ENCODE data around the gene KIF21A. TPM values are rescaled to one million over a fixed set of nuclear protein-coding genes. Genes with fewer than 3 reads are reported as not detected.

KIF21A gene
- total RNA-seq, 1 experiment from 2014 or later = 29.1 TPM

- Histone ChIP-seq H2AFZ (ENCODE audit: low read depth, low read length, poor library complexity, severe bottlenecking) (no peak overlapping the region), H3K9me2 (ENCODE audit: insufficient read depth) (no peaks in the 10 kb centered on the region), H3K27me3 (ENCODE audit: insufficient read depth, low read length) (no peaks in the 10 kb centered on the region), H3K36me3 (ENCODE audit: control insufficient read depth in 1 of 2, insufficient read depth in 2 of 2, low read length in 2 of 2) (no peaks in the 10 kb centered on the region), H3K4me1 (ENCODE audit: control insufficient read depth in 1 of 2, insufficient read depth in 2 of 2, low read length in 2 of 2) (no peaks in the 10 kb centered on the region), H3K4me3 (replicated peaks in 1 of 2; ENCODE audit: low read depth in 1 of 2, low read length in 2 of 2) (no peak overlapping the region), H3K9me3 (ENCODE audit: control insufficient read depth in 1 of 2, insufficient read depth in 1 of 2, low read depth in 1 of 2, low read length in 2 of 2) (no peaks in the 10 kb centered on the region), H3K4me2 (ENCODE audit: low read length) (no peak overlapping the region), H3K9ac (ENCODE audit: low read length) (no peak overlapping the region), H3K27ac (ENCODE audit: low read depth, low read length) (no peak overlapping the region), H3K79me2 (ENCODE audit: insufficient read depth, low read length) (no peaks in the 10 kb centered on the region), H4K20me1 (ENCODE audit: insufficient read depth) (no peaks in the 10 kb centered on the region)
- BruUV-seq (replicated peaks) = no TSS peak
- DNase-seq (ENCODE audit: low read depth, low spot score) (no peak), ATAC-seq (no peak)
- ChIA-PET CTCF (no interaction called here), POLR2A (no interaction called here), RAD21 (ENCODE audit: low non-redundant PET in 1 of 2, low total read pairs in 2 of 2, uncharacterized antibody in 2 of 2, unreplicated experiment in 2 of 2) (no interaction called here)
- TF ChIP-seq SP1 (IDR thresholded peaks at IDR 0.05; ENCODE audit: low read depth) (no peak), JUND (IDR thresholded peaks at IDR 0.05) (no peak), ZBTB33 (IDR thresholded peaks at IDR 0.05; ENCODE audit: extremely low read depth, insufficient replicate concordance, low read length) (no peak), POLR2A (IDR thresholded peaks at IDR 0.05; ENCODE audit: borderline replicate concordance, extremely low read depth, insufficient read depth, insufficient read length) (no peak), MAX (IDR thresholded peaks at IDR 0.05) (no peak), EGR1 (IDR thresholded peaks at IDR 0.05; ENCODE audit: low read depth) (no peak), EZH2 (IDR thresholded peaks at IDR 0.05) (no peak), REST (IDR thresholded peaks at IDR 0.05; ENCODE audit: low read depth) (no peak), SRF (IDR thresholded peaks at IDR 0.05; ENCODE audit: low read depth) (no peak), ZFX (IDR thresholded peaks at IDR 0.05) (no peak), ZNF274 (IDR thresholded peaks at IDR 0.05; ENCODE audit: low read depth, low read length) (no peak), FOSL1 (IDR thresholded peaks at IDR 0.05; ENCODE audit: low read depth) (no peak), CBX3 (IDR thresholded peaks at IDR 0.05; ENCODE audit: low read depth) (no peak), POLR2AphosphoS5 (IDR thresholded peaks at IDR 0.05; ENCODE audit: low read depth, low read length) (no peak), YY1 (IDR thresholded peaks at IDR 0.05; ENCODE audit: extremely low read depth, insufficient replicate concordance, low read depth, low read length) (no peak), TCF7L2 (IDR thresholded peaks at IDR 0.05; ENCODE audit: borderline replicate concordance, extremely low read depth, insufficient read depth, insufficient read length) (no peak)
- intact Hi-C loops (cut with micrococcal nuclease) = no loop called here
Observed at GRCh38 chr12:39297891-39298290, 145.0 kb downstream of the KIF21A start.

Data from HCT116 (cell line).